Activated CD8-positive, alpha-beta T cell treated with anti-CD3 and anti-CD28 coated beads, Interleukin-2, amount 10 ng/mL, durations not matched to agents 7 days and 5 days (primary cell): ENCODE measurements around the gene SLC35A4. TPM values are rescaled to one million over a fixed set of nuclear protein-coding genes. Genes with fewer than 3 reads are reported as not detected.
"Not testable (repeated sequence)": the region's sequence is repeated elsewhere in the genome, so short reads cannot be mapped to it uniquely, and the experiment has no call there.

Experiments used
- ATAC-seq: fragments of 150-1000 bp; cut with Tn5 transposase; one replicate; pipeline ENCODE4 v1.10.0; 2021; ENCODE audit warnings: moderate library complexity
- CTCF ChIA-PET: fragments of 350-600 bp; sonication (Branson Sonifier 250); formaldehyde crosslinking; loops from one replicate; lab custom pipeline; 2021; ENCODE audit warnings: antibody characterized with exemption; lab: Charles Lee
- POLR2A ChIA-PET: fragments of 350-600 bp; sonication (Branson Sonifier 250); formaldehyde crosslinking; loops from one replicate; lab custom pipeline; 2021; ENCODE audit warnings: antibody characterized with exemption; lab: Charles Lee
- DNase-seq: peaks from one replicate; pipeline ENCODE4 v3.0.0-alpha.2; 2020
- H3K27ac Mint-ChIP-seq: one replicate; pipeline ENCODE4 v1.8.0; 2021; ENCODE audit warnings: mild to moderate bottlenecking, mixed read lengths
- H3K27me3 Mint-ChIP-seq: one replicate; pipeline ENCODE4 v1.8.0; 2021; ENCODE audit warnings: low read depth, mixed read lengths
- H3K36me3 Mint-ChIP-seq: one replicate; pipeline ENCODE4 v1.8.0; 2021; ENCODE audit warnings: low read depth, mixed read lengths
- H3K4me1 Mint-ChIP-seq: one replicate; pipeline ENCODE4 v1.8.0; 2021; ENCODE audit warnings: low read depth, mixed read lengths
- H3K4me3 Mint-ChIP-seq: one replicate; pipeline ENCODE4 v1.8.0; 2021; ENCODE audit warnings: mild to moderate bottlenecking, mixed read lengths
- H3K9me3 Mint-ChIP-seq: one replicate; pipeline ENCODE4 v1.8.0; 2022; ENCODE audit warnings: mixed read lengths; ENCODE audit not compliant: insufficient read depth
- total RNA-seq, 2 experiments: library from RNA; stranded (reverse); gene quantifications; one replicate each; pipeline ENCODE4 v1.2.3, GENCODE V29; 2021

Gene SLC35A4
- total RNA-seq, 2 experiments from 2014 or later, result 88.9 to 98.2 TPM

DNA sequence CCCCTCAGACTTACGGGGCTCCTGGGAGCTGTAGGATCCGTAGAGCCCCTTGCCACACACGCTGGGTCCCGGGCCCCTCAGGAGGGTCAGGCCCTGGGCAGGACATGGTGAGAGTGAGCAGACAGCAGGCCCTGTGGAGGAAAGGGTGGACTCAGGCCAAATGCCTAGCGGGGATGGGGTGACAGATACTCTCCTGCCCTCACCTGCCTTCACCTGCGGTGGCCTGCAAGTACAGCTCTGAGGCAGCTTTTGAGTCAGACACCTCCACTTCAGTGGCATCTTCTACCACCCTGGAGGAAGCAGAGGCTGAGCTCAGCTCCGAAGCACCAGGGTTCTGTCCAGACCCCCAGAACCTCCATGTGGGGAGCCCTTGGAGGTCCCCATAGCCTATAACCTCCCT, 26.2 kb downstream of the SLC35A4 start:
- ATAC-seq, result no peak
- CTCF ChIA-PET, result interaction anchor here (1.0 kb wide), 1 partner anchor 42 kb away, joined by 3 read pairs; no protein-coding TSS in a partner anchor
- Mint-ChIP-seq H3K27ac (no peak overlapping the region), H3K9me3 (no peaks in the 10 kb centered on the region), H3K4me1 (peaks cover 4% of the 10 kb centered on the region), H3K27me3 (peaks cover 3% of the 10 kb centered on the region), H3K36me3 (no peaks in the 10 kb centered on the region), H3K4me3 (no peak overlapping the region)
- no peak for DNase-seq
- POLR2A ChIA-PET, result no interaction called here

- CTCF ChIA-PET, result interaction anchor here (1.3 kb wide), 1 partner anchor 44 kb away, joined by 4 read pairs; the partner anchor contains the start of gene EIF4EBP3
- Mint-ChIP-seq H3K27me3 (no peaks in the 10 kb centered on the region), H3K9me3 (no peaks in the 10 kb centered on the region), H3K4me3 (no peak overlapping the region), H3K27ac (no peak overlapping the region), H3K36me3 (no peaks in the 10 kb centered on the region), H3K4me1 (peaks cover 4% of the 10 kb centered on the region)
- ATAC-seq (no peak), DNase-seq (no peak)
- POLR2A ChIA-PET, result no interaction called here
These were observed 27.2 kb downstream of the SLC35A4 start for GRCh38 chr5:140591747-140592372.

DNA sequence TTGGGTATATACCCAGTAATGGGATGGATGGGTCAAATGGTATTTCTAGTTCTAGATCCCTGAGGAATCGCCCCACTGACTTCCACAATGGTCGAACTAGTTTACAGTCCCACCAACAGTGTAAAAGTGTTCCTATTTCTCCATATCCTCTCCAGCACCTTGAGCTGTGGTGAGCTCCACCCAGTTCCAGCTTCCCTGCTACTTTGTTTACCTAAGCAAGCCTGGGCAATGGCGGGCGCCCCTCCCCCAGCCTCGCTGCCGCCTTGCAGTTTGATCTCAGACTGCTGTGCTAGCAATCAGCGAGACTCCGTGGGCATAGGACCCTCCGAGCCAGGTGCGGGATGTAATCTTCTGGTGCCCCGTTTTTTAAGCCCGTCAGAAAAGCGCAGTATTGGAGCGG, 28.4 kb downstream of the SLC35A4 start:
- H3K9me3 Mint-ChIP-seq, DNase-seq, POLR2A ChIA-PET, H3K4me3 Mint-ChIP-seq, H3K27me3 Mint-ChIP-seq, H3K4me1 Mint-ChIP-seq, ATAC-seq, H3K27ac Mint-ChIP-seq, CTCF ChIA-PET, H3K36me3 Mint-ChIP-seq: not testable (repeated sequence)

- Mint-ChIP-seq H3K4me3 (no peak overlapping the region), H3K9me3 (no peaks in the 10 kb centered on the region), H3K36me3 (no peaks in the 10 kb centered on the region), H3K27me3 (no peaks in the 10 kb centered on the region), H3K4me1 (peaks cover 1% of the 10 kb centered on the region), H3K27ac (no peak overlapping the region)
- ChIA-PET POLR2A (no interaction called here), CTCF (no interaction called here)
- DNase-seq, result no peak
- no peak for ATAC-seq
These were observed 29.5 kb downstream of the SLC35A4 start for GRCh38 chr5:140594169-140594568.

GRCh38 chr5:140595538-140596300, 31.1 kb downstream of the SLC35A4 start:
- POLR2A ChIA-PET, result no interaction called here
- Mint-ChIP-seq H3K4me3 (no peak overlapping the region), H3K27me3 (no peaks in the 10 kb centered on the region), H3K4me1 (no peaks in the 10 kb centered on the region), H3K27ac (no peak overlapping the region), H3K36me3 (no peaks in the 10 kb centered on the region), H3K9me3 (no peaks in the 10 kb centered on the region)
- DNase-seq (no peak), ATAC-seq (no peak)
- CTCF ChIA-PET, result interaction anchor here (0.6 kb wide), 1 partner anchor 10 kb away, joined by 3 read pairs; no protein-coding TSS in a partner anchor

DNA sequence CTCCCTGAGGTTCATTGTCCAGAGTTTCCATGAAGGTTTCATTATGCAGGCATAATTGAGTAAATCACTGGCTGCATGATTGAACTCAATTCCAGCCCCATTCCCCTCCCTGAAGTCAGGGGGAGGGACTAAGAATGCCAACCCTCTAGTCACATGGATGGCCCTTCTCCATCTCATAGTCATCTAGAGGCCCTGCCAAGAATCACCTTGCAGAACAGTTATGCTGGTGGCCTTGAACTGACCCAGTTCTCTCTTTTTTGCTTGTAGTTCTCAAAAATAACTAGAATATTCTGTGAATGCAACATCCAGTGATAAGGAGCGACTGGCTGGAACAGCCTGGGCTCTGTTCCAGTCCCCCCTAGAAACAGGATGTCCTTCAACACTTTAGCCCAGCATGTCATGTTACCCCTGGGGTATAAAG, 31.7 kb downstream of the SLC35A4 start:
- ATAC-seq (no peak), DNase-seq (no peak)
- H3K27ac Mint-ChIP-seq, result no peak overlapping the region
- ChIA-PET POLR2A (no interaction called here), CTCF (interaction anchor here (0.6 kb wide), 1 partner anchor 9 kb away, joined by 3 read pairs; no protein-coding TSS in a partner anchor)
- no peaks in the 10 kb centered on the region for H3K36me3 Mint-ChIP-seq
- no peak overlapping the region for H3K4me3 Mint-ChIP-seq
- no peaks in the 10 kb centered on the region for H3K9me3 Mint-ChIP-seq
- H3K4me1 Mint-ChIP-seq, result no peaks in the 10 kb centered on the region
- H3K27me3 Mint-ChIP-seq, result no peaks in the 10 kb centered on the region

- Mint-ChIP-seq H3K27ac (no peak overlapping the region), H3K36me3 (no peaks in the 10 kb centered on the region), H3K4me3 (no peak overlapping the region), H3K4me1 (no peaks in the 10 kb centered on the region), H3K27me3 (peaks cover 2% of the 10 kb centered on the region), H3K9me3 (no peaks in the 10 kb centered on the region)
- ATAC-seq (no peak), DNase-seq (no peak)
- ChIA-PET POLR2A (no interaction called here), CTCF (interaction anchor here (0.6 kb wide), 1 partner anchor 14 kb away, joined by 4 read pairs; no protein-coding TSS in a partner anchor)
These were observed 34.2 kb downstream of the SLC35A4 start for GRCh38 chr5:140598836-140599235.

DNA sequence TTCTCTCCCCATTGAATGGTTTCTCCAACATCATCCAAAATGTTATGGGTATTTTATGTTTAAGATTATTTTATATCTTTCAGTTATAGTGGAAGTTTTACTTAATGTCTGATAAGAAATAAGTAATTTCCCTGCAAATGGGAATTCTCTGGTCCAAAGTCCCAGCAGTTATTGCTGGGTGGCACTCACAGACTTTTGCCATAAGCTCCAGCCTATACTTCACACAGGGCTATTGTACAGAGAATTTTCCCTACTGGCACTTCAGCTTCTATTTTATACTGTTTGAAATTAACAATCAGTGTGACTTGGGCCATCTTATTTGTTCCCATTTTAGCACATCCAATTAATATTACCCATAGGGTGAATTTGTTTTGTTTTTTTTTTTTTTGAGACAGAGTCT, 35.5 kb downstream of the SLC35A4 start:
- ChIA-PET CTCF (no interaction called here), POLR2A (no interaction called here)
- H3K4me1 Mint-ChIP-seq, result no peaks in the 10 kb centered on the region
- DNase-seq (no peak), ATAC-seq (no peak)
- H3K36me3 Mint-ChIP-seq, result no peaks in the 10 kb centered on the region
- H3K27ac Mint-ChIP-seq, result no peak overlapping the region
- no peak overlapping the region for H3K4me3 Mint-ChIP-seq
- H3K9me3 Mint-ChIP-seq, result no peaks in the 10 kb centered on the region
- H3K27me3 Mint-ChIP-seq, result peaks cover 2% of the 10 kb centered on the region

DNA sequence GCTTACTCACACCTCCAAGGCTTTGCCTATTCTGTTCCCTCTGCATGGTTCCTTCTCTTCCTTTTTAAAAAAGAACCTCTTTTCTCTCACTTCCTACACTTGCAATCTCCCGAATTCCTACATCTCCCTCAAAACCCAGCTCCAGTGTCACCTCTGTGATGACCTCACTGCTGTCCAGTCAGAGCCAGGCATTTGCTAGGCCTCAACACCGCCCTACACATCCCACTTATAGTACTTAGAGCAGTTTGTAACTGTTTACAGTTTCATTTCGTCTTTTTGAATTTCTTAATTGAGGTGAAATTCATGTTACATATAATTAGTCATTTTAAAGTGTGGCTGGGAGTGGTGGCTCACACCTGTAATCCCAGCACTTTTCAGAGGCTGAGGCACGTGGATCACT, 37.5 kb downstream of the SLC35A4 start:
- Mint-ChIP-seq H3K36me3 (no peaks in the 10 kb centered on the region), H3K4me1 (no peaks in the 10 kb centered on the region), H3K27ac (no peak overlapping the region), H3K27me3 (peaks cover 5% of the 10 kb centered on the region), H3K9me3 (no peaks in the 10 kb centered on the region), H3K4me3 (no peak overlapping the region)
- ChIA-PET POLR2A (no interaction called here), CTCF (no interaction called here)
- ATAC-seq, result no peak
- DNase-seq, result no peak

- DNase-seq, POLR2A ChIA-PET: not testable (repeated sequence)
These were observed 38.7 kb downstream of the SLC35A4 start for GRCh38 chr5:140603446-140603698.

DNA sequence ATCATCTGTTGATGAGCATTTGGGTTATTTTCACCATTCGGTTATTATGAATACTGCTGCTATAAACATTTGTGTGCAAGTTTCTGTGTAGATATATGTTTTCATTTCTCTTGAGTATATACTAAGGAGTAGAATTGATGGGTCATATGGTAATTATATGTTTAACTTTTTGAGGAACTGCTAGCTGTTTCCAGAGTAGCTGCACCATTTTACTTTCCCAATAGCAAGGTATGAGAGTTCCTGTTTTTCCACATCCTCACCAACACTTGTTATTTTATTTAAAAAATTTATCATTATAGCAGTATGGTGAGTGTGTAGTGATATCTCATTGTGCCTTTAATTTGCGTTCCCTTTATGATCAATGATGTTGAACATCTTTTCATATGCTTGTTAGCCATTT, 39.1 kb downstream of the SLC35A4 start:
- CTCF ChIA-PET, result no interaction called here
- H3K36me3 Mint-ChIP-seq, result no peaks in the 10 kb centered on the region
- no peak overlapping the region for H3K4me3 Mint-ChIP-seq
- no peaks in the 10 kb centered on the region for H3K4me1 Mint-ChIP-seq
- POLR2A ChIA-PET, result no interaction called here
- ATAC-seq (no peak), DNase-seq (no peak)
- H3K27me3 Mint-ChIP-seq, result peaks cover 7% of the 10 kb centered on the region
- H3K9me3 Mint-ChIP-seq, result no peaks in the 10 kb centered on the region
- H3K27ac Mint-ChIP-seq, result no peak overlapping the region

More at GRCh38 chr5:140603446-140603698, 38.7 kb downstream of the SLC35A4 start:
- ATAC-seq, H3K9me3 Mint-ChIP-seq, H3K4me1 Mint-ChIP-seq, H3K27ac Mint-ChIP-seq, H3K27me3 Mint-ChIP-seq, H3K4me3 Mint-ChIP-seq, H3K36me3 Mint-ChIP-seq, CTCF ChIA-PET: not testable (repeated sequence)

- H3K27me3 Mint-ChIP-seq, result peaks cover 7% of the 10 kb centered on the region
- no peak for DNase-seq
- no peak overlapping the region for H3K27ac Mint-ChIP-seq
- no peak overlapping the region for H3K4me3 Mint-ChIP-seq
- no peak for ATAC-seq
- H3K4me1 Mint-ChIP-seq, result peaks cover 2% of the 10 kb centered on the region
- CTCF ChIA-PET, result interaction anchor here (0.7 kb wide), 1 partner anchor 10 kb away, joined by 3 read pairs; no protein-coding TSS in a partner anchor
- H3K9me3 Mint-ChIP-seq, result no peaks in the 10 kb centered on the region
- POLR2A ChIA-PET, result no interaction called here
- no peaks in the 10 kb centered on the region for H3K36me3 Mint-ChIP-seq
These were observed 41.3 kb downstream of the SLC35A4 start for GRCh38 chr5:140605879-140606278.
